GM19324 (cell line): ENCODE results near the gene IFNA17.
"Not testable (repeated sequence)": the region's sequence is repeated elsewhere in the genome, so short reads cannot be mapped to it uniquely, and the experiment has no call there.

Experiments
- ATAC-seq: cut with Tn5 transposase; IDR thresholded peaks from one replicate; pipeline ENCODE4 v1.9.1; 2021; ENCODE audit warnings: mild to moderate bottlenecking, moderate library complexity; ENCODE audit not compliant: unreplicated experiment, low FRiP score

The IFNA17 gene

DNA sequence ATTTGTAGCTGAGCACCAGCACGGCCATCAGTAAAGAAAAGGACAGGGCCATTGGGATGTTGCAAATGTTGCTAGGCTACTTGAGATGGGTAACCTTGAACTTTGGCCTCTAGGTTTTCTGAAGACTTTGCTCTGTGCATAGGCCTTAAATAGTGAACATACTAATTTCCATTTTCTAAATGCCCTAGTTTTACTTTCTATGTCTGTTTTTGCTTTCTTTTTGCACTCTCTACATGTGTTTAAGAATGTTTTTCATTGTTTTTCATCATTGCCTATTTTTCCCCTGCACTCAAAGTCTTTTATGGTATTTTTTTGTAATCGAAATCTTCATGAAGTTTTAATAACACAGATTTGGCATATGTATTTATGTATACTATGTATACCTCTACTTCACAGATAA is at the start of gene IFNA17:
Gene IFNA17 (minus strand): TSS at position 101 of the 400 bp plus-strand sequence. CDS start 49 bp downstream, at position 52.
- no peak for ATAC-seq

DNA sequence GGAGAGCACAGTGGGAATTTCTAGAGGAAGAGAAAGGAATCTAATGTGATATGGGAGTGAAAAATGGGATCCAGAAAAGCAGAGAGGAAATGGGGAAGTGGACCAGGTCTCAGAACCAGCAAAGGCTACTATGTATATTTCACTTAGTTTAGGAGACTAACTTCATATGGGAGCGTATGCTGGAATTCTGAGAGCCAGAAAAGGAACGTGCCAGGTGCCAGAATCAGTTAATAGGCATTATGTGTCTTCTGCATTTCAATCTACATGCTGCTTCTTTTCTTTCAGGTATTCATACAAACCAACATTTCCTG is 40.3 kb upstream of the IFNA17 start:
- ATAC-seq, result peak; percentile 3

DNA sequence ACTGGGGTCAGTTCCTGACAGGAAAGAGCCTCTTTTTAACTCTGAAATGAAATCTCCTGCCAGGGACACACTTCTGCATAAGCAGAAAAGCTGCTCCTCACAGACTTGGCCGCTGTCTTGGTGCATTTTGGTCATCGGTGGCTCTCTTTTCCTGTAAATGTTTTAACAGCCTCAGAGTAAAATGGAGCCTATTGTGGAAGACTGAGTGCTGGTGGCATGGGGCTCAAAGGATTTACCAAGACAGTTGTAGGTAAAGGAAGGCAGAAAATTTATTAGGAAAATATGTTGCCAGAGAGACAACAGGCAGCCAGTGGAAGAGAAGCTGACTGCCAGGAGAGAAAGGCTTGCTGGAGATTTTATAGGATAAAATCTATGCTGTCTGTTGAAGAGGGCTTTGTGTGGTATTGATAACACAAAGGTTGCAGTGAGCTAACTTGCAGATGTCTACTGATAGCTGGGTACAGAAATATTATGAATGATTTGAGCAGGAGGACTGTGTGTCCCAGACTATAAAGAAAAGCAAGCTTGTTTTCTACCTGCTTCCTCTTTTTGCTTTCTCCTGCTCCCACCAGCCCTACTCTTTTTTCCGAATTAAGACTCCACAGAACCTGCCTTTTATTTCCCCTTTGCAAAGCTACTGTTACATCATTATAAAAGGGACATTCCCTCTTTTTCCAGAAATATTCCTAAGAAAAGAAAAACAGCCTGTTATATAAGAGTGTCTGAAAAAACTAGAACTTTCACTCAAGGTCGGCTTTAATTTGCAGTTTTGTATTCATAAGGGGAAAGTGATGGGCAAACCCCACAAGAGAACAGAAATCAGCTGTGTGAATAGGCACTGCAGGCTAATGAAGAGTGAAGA is 39.7 kb upstream of the IFNA17 start:
- peak; percentile 52 for ATAC-seq

DNA sequence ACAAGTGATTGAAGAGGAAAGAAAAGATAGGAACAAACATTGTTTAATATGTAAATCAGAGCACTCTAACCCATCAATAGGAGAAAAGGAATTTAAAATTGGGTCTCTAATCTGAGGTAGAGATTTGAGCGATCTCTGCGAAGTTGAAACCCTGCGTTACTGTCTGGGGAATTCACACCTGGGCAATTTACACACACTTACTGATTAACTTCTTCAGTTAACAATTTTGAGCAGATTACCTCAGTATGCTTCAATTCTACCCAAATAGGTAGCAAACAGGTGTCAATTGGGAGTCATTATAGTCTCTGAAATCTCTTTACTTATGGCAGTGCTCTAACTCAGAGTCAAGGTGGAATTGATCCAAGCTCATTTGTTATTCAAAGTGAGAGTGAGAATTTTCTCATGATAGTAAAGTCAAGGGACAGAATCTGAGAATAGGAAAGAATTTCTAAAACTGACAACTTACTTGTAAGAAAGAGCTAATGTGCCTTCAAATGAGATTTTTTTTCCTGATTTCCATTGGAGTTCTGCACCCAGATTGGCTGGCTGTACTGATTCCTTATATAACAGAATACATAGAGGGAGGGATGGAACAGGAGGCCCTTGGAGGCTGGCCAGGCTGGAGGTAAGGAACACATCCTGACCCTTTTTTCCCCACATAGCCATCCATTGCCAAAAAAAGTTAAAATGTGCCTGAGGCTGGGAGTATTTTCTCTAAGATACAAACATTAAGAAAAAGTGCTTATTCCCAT is 38.9 kb upstream of the IFNA17 start:
- ATAC-seq, result no peak

DNA sequence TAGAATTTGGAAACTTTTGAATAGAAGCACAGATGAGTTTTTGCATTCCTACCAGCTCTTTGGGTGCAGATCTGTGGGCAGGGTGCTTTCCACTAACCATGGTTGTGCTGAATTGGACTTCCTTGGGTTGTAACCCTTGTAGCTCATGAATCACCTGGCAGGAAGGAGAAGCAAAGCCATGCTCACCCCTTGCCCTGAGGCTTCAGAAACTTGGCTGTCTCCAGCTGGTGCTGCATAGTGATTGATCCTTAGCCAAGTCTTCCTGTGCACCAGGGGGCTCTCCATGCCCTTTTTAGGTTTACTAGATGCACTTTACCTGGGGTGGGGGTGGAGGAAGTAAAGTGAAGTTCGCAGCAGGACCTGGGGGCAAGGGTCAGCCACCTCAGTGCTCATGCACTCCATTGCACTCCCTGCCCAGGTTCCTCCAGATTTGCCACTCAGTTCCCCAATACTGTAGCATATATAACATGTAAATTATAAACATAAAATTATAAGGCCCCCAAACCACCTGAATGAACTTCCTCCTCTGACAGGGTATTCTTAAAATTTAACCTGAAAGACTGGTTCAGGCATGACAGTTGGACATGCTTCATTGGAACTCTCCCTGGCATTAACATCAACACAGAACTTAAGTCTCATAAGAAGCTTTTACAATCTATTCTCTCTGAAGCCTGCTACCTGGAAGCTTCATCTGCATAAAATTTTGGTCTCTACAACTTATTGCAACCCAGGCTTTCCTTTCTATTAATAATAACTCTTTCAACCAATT is 37.6 kb upstream of the IFNA17 start:
- peak; percentile 44 for ATAC-seq

DNA sequence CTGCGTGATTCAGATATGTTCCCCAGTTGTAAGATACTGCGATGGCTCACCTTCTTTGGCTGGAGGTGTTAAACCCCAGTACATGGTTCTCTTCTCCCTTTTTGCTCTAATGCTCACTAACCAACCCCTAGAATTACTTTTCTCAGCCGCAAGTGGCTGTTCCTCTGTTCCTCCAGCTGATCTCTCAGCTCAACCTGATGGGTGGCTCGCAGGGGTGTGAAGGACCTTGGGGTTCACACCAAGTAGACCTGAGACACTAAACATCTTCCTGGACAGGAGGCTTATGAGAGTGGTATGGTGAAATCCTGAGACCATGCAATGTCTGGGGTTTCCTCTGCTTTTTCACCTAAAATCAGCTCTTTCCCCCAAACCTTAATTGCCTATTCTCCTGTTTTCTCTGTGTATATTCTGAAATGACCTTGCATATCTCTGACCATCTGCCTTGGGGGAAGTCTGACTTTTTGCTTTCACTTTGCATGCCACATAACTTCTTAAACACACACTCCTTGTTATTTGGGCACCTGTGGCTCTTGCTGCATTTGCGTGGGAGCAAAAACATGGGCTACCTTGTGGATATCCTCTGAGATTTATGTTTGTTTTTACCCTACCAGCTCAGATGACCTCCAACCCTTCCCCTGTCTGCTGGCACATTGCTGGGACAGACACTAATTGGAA is 27.7 kb upstream of the IFNA17 start:
- ATAC-seq, result no peak

DNA sequence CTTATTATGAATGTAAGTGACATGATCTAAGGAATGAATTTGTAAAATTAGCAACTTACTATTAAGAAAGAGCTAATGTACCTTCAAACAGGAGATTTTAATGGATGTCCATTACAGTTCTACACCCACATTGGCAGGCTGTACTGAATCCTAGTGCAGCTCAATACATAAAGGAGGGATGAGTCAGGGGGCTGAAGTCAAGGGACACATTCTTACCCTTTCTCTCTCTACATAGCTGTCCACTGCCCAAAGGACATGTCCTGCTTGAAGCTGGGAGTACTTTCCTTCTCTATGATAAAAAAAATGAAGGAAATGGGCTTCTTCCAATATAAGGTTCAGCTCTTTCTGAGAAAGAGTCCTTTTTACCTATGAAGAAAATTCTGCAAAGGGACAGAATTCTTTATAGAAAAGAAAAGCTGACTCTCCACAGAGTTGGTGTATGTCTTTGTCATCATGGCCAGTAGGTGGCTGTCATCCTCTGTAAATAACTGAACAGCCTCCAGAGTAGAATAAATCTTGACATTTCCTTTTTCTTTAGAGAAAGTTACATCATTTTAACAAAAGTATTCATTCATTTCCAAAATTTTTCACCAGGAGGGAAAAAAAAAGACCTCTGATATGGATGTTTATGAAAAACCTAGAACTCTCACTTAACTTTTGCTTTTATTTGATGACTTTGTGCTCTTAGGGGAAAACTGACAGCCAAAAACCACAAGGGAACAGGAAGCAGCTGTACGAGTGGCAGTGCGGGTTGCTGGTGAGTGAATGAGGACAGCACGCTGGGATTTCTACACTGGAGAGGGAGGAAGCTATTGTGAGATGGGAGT is 24.9 kb upstream of the IFNA17 start:
- peak; percentile 60 for ATAC-seq

DNA sequence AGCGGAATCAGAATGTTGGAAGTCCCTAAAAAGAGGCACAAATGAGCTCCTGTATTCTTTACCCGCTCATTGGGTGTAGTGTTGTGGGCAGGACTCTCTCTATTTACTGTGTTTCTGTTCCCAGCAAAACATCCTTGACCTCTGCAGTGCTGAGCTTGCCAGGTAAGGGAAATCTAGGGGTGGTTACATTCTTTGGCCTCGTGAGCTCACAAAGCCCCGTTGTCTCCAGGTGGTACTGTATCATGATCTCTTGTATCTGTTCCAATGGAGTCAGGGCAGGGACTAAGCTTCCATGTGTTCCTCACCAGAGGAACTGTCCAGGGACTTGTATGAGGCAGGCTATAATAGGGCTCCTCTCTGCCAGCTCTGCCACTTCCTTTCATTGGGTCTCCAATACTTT is 23.6 kb upstream of the IFNA17 start:
- ATAC-seq, result no peak

DNA sequence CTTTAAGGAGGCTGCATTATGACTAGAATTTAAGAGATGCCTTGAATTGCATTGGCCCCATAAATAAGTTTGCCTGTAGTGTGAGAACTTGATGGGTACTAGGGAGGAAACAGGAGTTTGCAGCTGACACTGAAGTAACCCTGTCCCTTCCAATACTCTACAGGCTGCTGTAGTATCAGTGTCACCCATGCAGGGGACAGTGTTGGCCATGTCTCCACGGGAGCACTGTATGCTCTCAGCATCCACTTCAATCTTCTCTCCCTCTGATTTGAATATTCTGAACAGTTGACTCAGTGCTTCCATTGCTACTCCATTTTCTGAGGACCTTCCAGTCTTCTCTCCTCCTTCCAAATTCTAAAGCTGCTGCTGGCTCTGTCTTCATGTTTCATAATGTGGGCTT is 23.2 kb upstream of the IFNA17 start:
- ATAC-seq, result no peak

DNA sequence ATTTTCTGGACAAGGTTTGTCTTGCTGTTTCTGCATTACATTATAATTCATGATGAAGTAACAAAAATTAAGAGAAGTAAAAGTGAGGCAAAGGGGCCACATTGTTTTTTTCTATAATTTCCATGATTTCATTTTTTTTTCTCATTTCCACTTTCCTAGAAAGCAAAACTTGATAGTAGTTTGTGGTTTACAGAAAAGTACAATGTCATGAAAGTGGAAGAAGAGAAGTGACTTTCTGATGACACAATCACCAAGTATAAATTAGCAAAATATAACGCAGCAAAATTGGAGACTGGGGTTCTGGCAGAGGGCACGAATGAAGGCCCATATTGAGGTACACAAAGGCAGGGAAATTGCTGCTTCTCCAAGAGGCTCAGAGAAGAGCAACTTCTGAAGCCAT is 16.8 kb upstream of the IFNA17 start:
- ATAC-seq, result no peak

DNA sequence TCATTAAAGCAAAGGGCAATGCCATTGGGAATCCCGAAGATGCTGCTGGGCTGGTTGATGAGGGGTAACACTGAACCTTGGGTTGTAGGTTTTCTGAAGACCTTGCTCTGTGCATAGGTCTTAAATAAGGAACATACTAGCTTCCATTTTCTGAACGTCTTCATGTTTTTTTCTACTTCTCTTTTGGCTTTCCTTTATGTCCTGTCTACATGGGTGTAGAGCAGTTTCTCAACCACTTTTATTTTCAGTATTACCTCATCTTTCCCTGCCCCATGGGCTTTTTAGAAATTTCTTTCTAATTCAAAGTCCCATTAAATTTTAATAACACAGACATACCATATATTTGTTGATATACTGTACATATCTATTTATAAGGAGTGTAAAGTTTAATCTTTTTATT is 11.9 kb upstream of the IFNA17 start, which contains the start of gene IFNA14:
Gene IFNA14 (minus strand): TSS at position 95 of the 400 bp plus-strand sequence. CDS start 70 bp downstream, at position 25.
- ATAC-seq, result no peak

DNA sequence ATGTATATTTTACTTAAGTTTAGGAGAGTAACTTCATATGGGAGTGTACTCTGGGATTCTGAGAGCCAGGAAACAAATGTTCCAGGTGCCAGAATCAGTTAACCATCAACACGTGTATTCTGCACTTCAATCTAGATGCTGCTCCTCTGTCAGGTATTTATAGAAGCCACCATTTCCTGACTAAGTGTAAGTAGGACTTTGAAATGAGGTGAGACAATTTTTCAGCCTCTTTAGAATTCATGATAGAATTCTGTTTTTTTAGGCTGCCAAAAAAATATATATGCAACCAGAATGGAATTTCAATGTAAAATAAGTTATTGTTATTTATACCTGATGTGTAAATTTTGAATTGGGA is 8.3 kb upstream of the IFNA17 start:
- peak; percentile 16 for ATAC-seq

DNA sequence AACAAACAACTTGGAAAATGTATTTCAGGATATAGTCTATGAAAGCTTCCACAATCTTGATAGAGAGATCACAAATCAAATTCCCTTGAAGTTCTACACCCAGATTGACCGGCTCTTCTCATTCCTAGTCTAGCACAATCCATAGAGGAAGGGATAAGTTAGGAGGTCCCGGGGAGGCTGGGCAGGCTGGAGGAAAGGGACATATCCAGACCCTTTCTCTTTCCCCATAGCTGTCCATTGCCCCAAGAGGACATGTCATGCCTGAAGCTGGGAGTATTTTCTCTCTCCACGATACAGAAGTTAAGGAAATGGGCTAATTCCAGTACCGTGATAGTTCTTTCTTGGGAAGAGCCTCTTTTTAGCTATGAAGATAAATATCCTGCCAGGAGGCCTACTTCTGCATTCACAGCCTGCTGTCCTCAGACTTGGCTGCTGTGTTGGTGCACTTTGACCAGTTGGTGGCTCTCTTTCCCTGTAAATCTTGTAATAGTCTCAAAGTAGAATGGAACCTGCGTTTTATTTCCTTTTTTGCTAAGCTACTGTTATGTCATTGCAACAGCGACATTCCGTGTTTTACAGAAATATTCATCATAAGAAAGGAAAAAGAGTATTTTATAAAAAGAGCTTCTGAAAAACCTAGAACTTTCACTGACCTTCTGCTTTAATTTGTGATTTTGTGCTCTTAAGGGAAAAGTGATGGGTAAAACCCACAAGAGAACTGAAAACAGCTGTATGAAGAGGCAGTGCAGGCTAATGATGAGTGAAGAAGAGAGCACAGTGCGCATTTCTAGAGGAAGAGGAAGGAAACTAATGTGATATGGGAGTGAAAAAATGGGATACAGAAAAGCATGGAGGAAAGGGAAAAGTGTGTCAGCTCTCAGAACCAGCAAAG is 7.7 kb upstream of the IFNA17 start:
- ATAC-seq, result peak; percentile 77

DNA sequence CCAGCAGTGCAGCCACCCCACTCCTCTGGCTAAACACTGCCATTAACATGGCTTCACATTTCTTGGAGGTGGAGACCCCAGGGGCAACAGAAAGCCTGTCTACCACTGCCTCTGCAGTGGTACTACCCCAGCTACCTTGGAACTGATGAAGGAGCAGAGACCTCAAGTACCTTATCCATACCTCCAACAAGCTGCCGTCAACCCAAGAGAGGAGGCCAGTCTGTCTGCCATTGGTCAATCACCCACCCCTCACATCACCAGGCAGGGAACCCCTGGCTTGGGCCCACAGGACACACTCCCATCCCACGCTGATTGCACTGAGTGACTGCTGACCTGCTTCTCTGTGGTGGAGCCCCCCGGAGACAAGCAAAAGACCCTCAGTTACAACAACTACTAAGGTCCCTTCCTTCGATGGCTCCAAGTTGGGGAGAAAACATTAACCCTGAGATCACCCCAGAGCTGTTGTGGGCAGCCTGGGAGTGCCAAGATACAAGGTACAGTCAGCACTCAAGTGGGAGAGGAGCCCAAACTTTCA is 6.2 kb upstream of the IFNA17 start:
- no peak for ATAC-seq

DNA sequence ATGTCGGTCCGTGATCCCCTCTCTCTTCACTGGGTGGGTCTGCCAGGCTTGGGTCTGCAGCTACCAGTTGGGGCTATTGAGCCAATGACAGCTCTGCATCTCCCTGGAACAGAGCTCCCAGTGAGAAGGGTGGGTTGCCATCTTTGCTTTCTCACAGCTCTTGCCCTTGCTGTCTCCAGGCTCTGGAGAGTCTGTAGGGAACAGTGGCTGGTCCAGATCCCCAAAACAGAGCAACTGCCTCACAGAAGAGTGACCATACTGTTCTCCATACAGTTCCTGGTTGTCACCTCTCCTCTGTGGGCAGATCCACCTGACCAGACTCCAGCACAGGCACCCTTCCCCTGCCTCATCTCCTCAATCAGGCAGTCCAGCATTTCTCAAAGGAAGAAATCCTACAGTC is 5.2 kb upstream of the IFNA17 start:
- no peak for ATAC-seq

DNA sequence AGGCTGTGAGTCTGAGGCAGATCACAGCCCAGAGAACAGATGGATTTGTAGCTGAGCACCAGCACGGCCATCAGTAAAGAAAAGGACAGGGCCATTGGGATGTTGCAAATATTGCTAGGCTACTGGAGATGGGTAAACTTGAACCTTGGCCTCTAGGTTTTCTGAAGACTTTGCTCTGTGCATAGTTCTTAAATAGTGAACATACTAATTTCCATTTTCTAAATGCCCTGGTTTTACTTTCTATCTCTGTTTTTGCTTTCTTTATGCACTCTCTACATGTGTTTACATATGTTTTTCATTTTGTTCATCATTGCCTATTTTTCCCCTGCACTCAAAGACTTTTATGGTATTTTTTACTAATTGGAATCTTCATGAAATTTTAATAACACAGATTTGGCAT is 10.8 kb downstream of the IFNA17 start, which contains the start of gene IFNA16:
Gene IFNA16 (minus strand): TSS at position 101 of the 400 bp plus-strand sequence. CDS start 6 bp downstream, at position 95.
- not testable (repeated sequence) for ATAC-seq

DNA sequence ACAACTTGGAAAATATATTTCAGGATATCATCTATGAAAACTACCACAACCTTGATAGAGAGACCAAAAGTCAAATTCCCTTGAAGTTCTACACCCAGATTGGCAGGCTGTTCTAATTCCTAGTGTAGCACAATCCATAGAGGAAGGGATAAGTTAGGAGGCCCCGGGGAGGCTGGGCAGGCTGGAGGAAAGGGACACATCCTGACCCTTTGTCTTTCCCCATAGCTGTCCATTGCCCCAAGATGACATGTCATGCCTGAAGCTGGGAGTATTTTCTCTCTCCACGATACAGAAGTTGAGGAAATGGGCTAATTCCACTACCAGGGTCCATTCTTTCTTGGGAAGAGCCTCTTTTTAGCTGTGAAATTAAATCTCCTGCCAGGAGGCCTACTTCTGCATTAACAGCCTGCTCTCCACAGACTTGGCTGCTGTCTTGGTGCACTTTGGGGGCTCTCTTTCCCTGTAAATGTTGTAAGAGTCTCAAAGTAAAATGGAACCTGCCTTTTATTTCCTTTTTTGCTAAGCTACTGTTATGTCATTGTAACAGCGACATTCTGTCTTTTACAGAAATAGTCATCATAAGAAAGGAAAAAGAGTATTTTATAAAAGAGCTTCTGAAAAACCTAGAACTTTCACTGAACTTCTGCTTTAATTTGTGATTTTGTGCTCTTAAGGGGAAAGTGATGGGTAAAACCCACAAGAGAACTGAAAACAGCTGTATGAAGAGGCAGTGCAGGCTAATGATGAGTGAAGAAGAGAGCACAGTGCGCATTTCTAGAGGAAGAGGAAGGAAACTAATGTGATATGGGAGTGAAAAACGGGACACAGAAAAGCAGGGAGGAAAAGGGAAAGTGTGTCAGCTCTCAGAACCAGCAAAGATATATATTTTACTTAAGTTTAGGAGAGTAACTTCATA is 14.4 kb downstream of the IFNA17 start:
- peak; percentile 53 for ATAC-seq
